AG10803 (cell line): ENCODE measurements around the gene PRR13.
A peak's percentile ranks its signal among the peaks of the same experiment; 100 is the strongest.
"Not testable (repeated sequence)": the region's sequence is repeated elsewhere in the genome, so short reads cannot be mapped to it uniquely, and the experiment has no call there.

Experiments
- DNase-seq: peaks from one replicate; pipeline ENCODE4 v3.0.0; 2010; ENCODE audit warnings: low read depth
- H3K4me3 ChIP-seq: 2 replicates; pipeline ENCODE4 v1.5.1; 2011; ENCODE audit warnings: mild to moderate bottlenecking, low read length, control low read depth
- CTCF ChIP-seq: conservative IDR thresholded peaks from 2 replicates; pipeline ENCODE4 v1.5.1; 2011; ENCODE audit warnings: mild to moderate bottlenecking, low read length, control low read depth, inconsistent platforms

The PRR13 gene

GRCh38 chr12:53441040-53441833 lies at the start of gene PRR13:
TSS of gene PRR13 (plus strand) at chr12:53441734. CDS start at chr12:53442715, 981 bp downstream.
- peak; percentile 100 for DNase-seq
- 0 out of 2 replicates have a peak, but pooled peaks have one; percentile 11 for TF ChIP-seq CTCF
- H3K4me3 ChIP-seq, result peak within 1 kb of the TSS; percentile 74

- H3K4me3 ChIP-seq, result no peak overlapping the region
- TF ChIP-seq CTCF, result no peak
- no peak for DNase-seq
These were observed 41.6 kb upstream of the PRR13 start for GRCh38 chr12:53399896-53400295.

GRCh38 chr12:53402351-53402750 lies 39.2 kb upstream of the PRR13 start:
- not testable (repeated sequence) for H3K4me3 ChIP-seq, DNase-seq

GRCh38 chr12:53402871-53403270 lies 38.7 kb upstream of the PRR13 start:
- H3K4me3 ChIP-seq, result no peak overlapping the region
- no peak for DNase-seq
- no peak for TF ChIP-seq CTCF

- no peak overlapping the region for H3K4me3 ChIP-seq
- DNase-seq, result no peak
- TF ChIP-seq CTCF, result no peak
These were observed 30.6 kb upstream of the PRR13 start for GRCh38 chr12:53410951-53411350.

GRCh38 chr12:53413485-53414204 lies 27.9 kb upstream of the PRR13 start:
- TF ChIP-seq CTCF, result no peak
- no peak for DNase-seq
- H3K4me3 ChIP-seq, result no peak overlapping the region

- no peak for DNase-seq
- no peak overlapping the region for H3K4me3 ChIP-seq
- TF ChIP-seq CTCF, result no peak
These were observed 26.6 kb upstream of the PRR13 start for GRCh38 chr12:53414756-53415417.

GRCh38 chr12:53415752-53416389 lies 25.7 kb upstream of the PRR13 start:
- not testable (repeated sequence) for H3K4me3 ChIP-seq, DNase-seq

GRCh38 chr12:53417291-53417816 lies 24.2 kb upstream of the PRR13 start:
- DNase-seq, result not testable (repeated sequence)

More at GRCh38 chr12:53417291-53417816, 24.2 kb upstream of the PRR13 start:
- not testable (repeated sequence) for H3K4me3 ChIP-seq
